ENCODE measurements around the gene CASP4.
A peak's percentile ranks its signal among the peaks of the same experiment; 100 is the strongest.
"Not testable (repeated sequence)": the region's sequence is repeated elsewhere in the genome, so short reads cannot be mapped to it uniquely, and the experiment has no call there.

CASP4 gene

DNA sequence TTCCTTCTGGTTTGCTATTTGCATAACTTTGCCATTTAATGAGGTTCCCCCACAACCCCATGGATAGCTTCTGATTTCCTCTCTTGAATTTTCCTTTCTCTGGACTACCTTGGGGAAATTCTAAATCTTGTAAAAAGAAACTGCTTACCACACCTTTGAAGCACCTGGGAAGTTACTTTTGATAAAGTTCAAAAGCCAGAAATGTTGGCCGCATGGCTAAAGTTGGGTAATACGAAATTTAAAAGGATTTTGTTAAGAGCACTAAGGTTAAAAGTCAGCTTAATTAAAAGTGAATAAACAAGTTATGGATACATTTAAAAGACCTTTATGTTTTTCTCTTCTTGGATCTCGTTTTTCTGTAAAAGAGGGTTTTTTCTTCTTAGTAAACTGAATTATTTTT, 5.5 kb downstream of the CASP4 start:
- TF ChIP-seq, protein P1, sequence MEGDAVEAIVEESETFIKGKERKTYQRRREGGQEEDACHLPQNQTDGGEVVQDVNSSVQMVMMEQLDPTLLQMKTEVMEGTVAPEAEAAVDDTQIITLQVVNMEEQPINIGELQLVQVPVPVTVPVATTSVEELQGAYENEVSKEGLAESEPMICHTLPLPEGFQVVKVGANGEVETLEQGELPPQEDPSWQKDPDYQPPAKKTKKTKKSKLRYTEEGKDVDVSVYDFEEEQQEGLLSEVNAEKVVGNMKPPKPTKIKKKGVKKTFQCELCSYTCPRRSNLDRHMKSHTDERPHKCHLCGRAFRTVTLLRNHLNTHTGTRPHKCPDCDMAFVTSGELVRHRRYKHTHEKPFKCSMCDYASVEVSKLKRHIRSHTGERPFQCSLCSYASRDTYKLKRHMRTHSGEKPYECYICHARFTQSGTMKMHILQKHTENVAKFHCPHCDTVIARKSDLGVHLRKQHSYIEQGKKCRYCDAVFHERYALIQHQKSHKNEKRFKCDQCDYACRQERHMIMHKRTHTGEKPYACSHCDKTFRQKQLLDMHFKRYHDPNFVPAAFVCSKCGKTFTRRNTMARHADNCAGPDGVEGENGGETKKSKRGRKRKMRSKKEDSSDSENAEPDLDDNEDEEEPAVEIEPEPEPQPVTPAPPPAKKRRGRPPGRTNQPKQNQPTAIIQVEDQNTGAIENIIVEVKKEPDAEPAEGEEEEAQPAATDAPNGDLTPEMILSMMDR (conservative IDR thresholded peaks at IDR 0.05; ENCODE audit: low read length), result no peak
- no peak for DNase-seq (ENCODE audit: low read depth)
- no peak overlapping the region for H3K4me3 ChIP-seq (ENCODE audit: low read length)

DNA sequence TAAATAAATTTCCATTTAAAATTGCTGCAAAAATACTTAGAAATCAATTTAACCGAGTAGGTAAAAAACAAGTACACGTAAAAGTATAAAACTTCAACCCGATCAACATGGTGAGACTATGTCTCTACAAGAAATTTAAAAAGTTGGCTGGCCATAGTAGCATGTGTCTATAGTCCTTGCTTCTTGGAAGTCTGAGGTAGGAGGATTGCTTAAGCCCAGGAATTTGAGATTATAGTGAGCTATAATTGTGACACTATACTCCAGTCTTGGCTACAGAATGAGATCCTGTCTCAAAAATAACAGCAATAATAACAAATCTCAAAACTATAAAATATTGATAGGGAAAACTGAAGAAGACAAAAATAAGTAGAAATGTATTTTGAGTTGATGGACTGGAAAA, 11.1 kb downstream of the CASP4 start:
- no peak for DNase-seq (ENCODE audit: low read depth)
- H3K4me3 ChIP-seq (ENCODE audit: low read length), result no peak overlapping the region
- TF ChIP-seq, protein P1 (conservative IDR thresholded peaks at IDR 0.05; ENCODE audit: low read length), result no peak

DNA sequence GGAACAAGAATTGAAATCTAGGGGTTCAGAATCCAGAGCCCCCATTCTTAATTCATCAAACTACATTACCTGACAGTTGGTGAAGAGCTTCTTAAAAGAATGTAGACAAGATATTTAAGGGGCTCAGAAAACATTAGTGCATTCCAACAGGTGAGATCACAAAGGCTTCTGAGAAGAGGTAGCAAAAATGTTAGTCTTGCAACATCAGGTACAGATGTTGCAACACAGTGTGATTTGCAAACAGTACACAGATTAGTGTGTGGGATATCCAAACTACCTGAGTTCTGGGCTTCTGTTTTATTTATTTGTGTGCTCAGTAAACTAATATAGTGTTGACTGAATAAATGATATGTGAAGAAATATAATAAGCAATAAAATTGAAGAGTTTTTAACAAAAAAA, 11.8 kb downstream of the CASP4 start:
- no peak for DNase-seq (ENCODE audit: low read depth)
- no peak overlapping the region for H3K4me3 ChIP-seq (ENCODE audit: low read length)
- TF ChIP-seq, protein P1 (conservative IDR thresholded peaks at IDR 0.05; ENCODE audit: low read length), result no peak

DNA sequence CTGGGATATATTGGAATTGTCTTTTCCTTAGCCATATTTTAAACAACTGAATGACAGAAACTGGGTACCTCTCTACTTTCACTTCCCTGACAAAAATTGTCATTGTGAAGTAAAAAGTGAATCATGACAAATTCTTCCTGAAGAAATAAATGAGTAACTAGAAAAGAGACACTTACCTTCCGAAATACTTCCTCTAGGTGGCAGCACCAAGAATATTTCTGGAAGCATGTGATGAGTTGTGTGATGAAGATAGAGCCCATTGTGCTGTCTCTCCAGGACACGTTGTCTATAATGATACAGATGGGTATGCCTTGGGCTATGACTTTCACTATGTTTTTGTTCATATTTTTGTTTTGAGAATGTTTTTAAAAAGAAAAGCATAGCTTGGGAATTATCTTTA, 21.5 kb downstream of the CASP4 start:
- DNase-seq (ENCODE audit: low read depth), result peak; percentile 59
- TF ChIP-seq, protein P1 (conservative IDR thresholded peaks at IDR 0.05; ENCODE audit: low read length), result peak; percentile 61
- no peak overlapping the region for H3K4me3 ChIP-seq (ENCODE audit: low read length)

DNA sequence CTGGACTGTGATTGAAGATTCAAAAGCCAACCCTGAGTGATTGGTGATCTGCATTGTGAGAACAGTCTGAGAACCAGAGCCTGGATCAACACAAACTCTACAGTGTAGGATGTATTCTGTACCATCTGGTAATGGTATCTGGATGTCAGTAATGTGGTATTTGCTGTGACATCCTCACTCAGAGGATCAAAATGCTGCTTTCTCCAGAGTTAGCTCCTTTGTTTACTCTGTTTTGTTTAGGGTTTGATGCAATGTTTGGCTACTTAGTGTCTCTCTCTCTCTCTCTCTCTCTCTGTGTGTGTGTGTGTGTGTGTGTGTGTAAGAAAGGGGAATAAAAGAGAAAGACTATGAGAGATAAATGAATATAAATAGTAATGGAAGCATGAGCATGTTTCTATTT, 24.3 kb downstream of the CASP4 start:
- no peak overlapping the region for H3K4me3 ChIP-seq (ENCODE audit: low read length)
- TF ChIP-seq, protein P1 (conservative IDR thresholded peaks at IDR 0.05; ENCODE audit: low read length), result no peak
- no peak for DNase-seq (ENCODE audit: low read depth)

DNA sequence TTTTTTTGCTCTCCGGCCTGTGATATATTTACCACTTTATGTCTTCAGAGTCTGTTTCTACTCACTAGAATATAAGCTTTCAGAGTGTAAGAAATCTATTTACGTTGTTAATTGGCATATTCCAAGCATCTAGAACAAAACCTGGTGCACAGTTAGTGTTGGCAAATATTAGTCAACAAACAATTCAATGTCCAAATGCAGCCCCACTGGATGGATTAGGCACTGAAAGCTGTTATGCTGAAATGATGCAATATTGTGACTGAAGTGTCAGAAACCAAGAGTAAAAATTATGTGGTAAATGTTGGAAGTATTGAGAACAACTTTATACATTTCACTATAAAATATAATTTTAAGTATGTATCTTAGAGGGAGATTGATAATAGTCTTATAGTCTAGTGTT, 24.8 kb downstream of the CASP4 start:
- no peak overlapping the region for H3K4me3 ChIP-seq (ENCODE audit: low read length)
- TF ChIP-seq, protein P1 (conservative IDR thresholded peaks at IDR 0.05; ENCODE audit: low read length), result no peak
- no peak for DNase-seq (ENCODE audit: low read depth)

DNA sequence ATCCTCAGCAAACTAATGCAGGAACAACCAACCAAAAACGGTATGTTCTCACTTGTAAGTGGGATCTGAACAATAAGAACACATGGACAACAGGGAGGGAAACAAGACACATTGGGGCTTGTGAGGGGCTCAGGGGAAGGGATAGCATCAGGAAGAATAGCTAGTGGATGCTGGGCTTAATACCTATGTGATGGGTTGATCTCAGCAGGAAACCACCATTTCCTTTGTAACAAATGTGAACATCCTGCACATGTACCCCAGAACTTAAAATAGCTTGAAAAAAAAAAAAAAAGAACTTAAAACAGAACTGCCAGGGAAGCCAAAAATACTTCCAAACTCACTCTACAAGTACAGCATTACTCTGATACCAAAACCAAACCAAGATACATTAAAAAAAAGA, 33.8 kb downstream of the CASP4 start:
- no peak for DNase-seq (ENCODE audit: low read depth)
- TF ChIP-seq, protein P1 (conservative IDR thresholded peaks at IDR 0.05; ENCODE audit: low read length), result no peak
- H3K4me3 ChIP-seq (ENCODE audit: low read length), result no peak overlapping the region

DNA sequence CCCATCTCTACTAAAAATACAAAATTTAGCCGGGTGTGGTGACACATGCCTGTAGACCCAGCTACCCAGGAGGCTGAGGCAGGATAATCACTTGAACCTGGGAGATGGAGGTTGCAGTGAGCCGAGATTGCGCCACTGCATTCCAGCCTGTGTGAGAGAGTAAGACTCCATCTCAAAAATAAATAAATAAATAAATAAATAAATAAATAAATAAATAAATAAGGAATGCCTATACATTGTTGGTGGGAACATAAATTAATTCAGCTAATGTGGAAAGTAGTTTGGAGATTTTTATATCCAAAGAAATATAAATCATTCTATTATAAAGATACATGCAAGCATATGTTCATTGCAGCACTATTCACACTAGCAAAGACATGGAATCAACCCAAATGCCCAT, 34.3 kb downstream of the CASP4 start:
- H3K4me3 ChIP-seq (ENCODE audit: low read length); DNase-seq (ENCODE audit: low read depth): not testable (repeated sequence)

All from AG10803 (cell line).